Hepatocyte (in vitro differentiated cells): Measurements from ENCODE around the gene SH3PXD2A. TPM values are rescaled to one million over a fixed set of nuclear protein-coding genes. Genes with fewer than 3 reads are reported as not detected.

ENCODE experiments used
- DNase-seq: peaks from one replicate; pipeline ENCODE4 v3.0.0-alpha.2; 2016; ENCODE audit warnings: low spot score
- H2AFZ ChIP-seq: fragments of 200-600 bp; sonication (generic); 2 replicates; pipeline ENCODE4 v1.6.0; 2016; ENCODE audit warnings: antibody characterized with exemption, mild to moderate bottlenecking
- H3K27ac ChIP-seq: fragments of 200-600 bp; sonication (generic); 2 replicates; pipeline ENCODE4 v1.5.1; 2016; ENCODE audit warnings: mild to moderate bottlenecking
- H3K27me3 ChIP-seq: fragments of 200-600 bp; sonication (generic); 2 replicates; pipeline ENCODE4 v1.6.1; 2016
- H3K36me3 ChIP-seq: fragments of 200-600 bp; sonication (generic); replicated peaks from 2 replicates; pipeline ENCODE4 v1.5.1; 2016; ENCODE audit warnings: low read depth; ENCODE audit not compliant: insufficient read depth
- H3K4me1 ChIP-seq: fragments of 200-600 bp; sonication (generic); 2 replicates; pipeline ENCODE4 v1.5.1; 2016; ENCODE audit warnings: mild to moderate bottlenecking, moderate library complexity; ENCODE audit not compliant: insufficient read depth
- H3K4me2 ChIP-seq: fragments of 200-600 bp; sonication (generic); 2 replicates; pipeline ENCODE4 v1.6.0; 2016
- H3K4me3 ChIP-seq: fragments of 200-600 bp; sonication (generic); 2 replicates; pipeline ENCODE4 v1.5.1; 2016; ENCODE audit warnings: mild to moderate bottlenecking
- H3K79me2 ChIP-seq: fragments of 200-600 bp; sonication (generic); 2 replicates; pipeline ENCODE4 v1.6.0; 2017; ENCODE audit warnings: mild to moderate bottlenecking
- H3K9me2 ChIP-seq: fragments of 200-600 bp; sonication (generic); replicated peaks from 2 replicates; pipeline ENCODE4 v1.6.0; 2017; ENCODE audit warnings: mild to moderate bottlenecking; ENCODE audit not compliant: insufficient read depth
- H3K9me3 ChIP-seq: fragments of 200-600 bp; sonication (generic); 2 replicates; pipeline ENCODE4 v1.5.1; 2016; ENCODE audit warnings: low read depth, mild to moderate bottlenecking
- H4K20me1 ChIP-seq: fragments of 200-600 bp; sonication (generic); 2 replicates; pipeline ENCODE4 v1.6.0; 2016; ENCODE audit warnings: mild to moderate bottlenecking; ENCODE audit not compliant: insufficient read depth, poor library complexity, severe bottlenecking
- EZH2 ChIP-seq: fragments of 200-600 bp; sonication (generic); IDR thresholded peaks from 2 replicates; pipeline ENCODE4 v1.6.1; 2016; ENCODE audit warnings: antibody characterized with exemption, mild to moderate bottlenecking, borderline replicate concordance
- EZH2phosphoT487 ChIP-seq: fragments of 200-600 bp; sonication (generic); IDR thresholded peaks from one replicate; pipeline ENCODE4 v1.6.1; 2018; ENCODE audit warnings: antibody characterized with exemption, mild to moderate bottlenecking, low read depth, moderate library complexity; ENCODE audit not compliant: unreplicated experiment, severe bottlenecking
- WGBS: methylation state at CpG from one replicate; pipeline ENCODE4 v1.1.6; 2016; ENCODE audit warnings: low lambda C conversion rate; ENCODE audit errors: missing lambda C conversion rate; 5-methylcytosine and 5-hydroxymethylcytosine counted together
- polyA plus RNA-seq: library from polyadenylated mRNA; unstranded; fragments of >200 nt; fragmentation: Nextera tagmentation; extraction: Ambion mirVana; gene quantifications from 2 replicates; pipeline ENCODE4 v1.2.1, GENCODE V29; 2016
- total RNA-seq: library from RNA; depleted of rRNA; stranded (reverse); fragments of >200 nt; gene quantifications from 2 replicates; pipeline ENCODE4 v1.2.3, GENCODE V29; 2014
- TF ChIP-seq, protein P1 (sequence below): fragments of 200-600 bp; sonication (generic); IDR thresholded peaks from 2 replicates; pipeline ENCODE4 v1.5.1; 2016; ENCODE audit warnings: antibody characterized with exemption, mild to moderate bottlenecking; ENCODE audit not compliant: poor library complexity

SH3PXD2A gene
- total and polyA plus RNA-seq, 2 experiments from 2014 or later, result 8.4 to 13.6 TPM

DNA sequence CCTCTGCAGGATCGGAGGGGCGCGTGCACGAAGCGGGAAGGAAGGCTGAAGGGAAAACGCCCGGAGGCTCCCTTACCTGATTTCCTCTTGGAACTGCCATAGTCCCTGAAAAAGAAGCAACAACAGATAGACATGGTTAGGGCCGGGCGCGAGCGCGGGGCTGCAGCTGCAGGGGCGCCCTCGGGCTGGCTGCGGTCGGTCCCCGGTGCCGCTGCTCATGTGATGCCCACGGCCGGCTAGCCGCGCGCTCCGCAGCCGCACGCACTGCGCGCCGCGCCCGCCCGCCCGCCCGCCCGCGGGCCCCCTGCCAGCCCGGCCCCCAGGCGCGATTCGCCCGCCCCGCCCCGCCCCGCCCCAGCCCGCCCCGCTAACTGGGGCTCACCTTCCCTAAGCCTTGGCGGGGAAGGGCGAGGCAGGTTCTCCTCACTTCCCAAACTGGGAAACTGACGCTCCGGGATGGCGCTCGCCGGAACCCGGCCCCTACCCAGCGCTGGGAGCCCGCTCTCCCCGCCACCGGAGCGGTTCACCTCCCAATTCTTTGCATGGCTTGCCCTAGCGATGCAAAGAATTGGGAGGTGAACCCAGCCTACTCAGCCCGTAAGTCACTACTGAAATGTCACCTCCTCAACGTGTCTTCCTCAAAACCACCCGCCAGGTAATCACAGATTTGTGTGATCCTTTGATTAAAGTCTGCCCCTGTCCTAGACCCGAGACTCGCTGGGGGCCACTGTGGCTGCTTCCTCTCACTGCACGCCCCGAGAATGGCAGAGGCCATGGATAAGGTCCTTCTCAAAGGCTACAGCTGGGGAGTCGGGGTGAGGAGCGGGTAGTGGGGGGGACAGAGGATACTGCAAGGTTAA, 162.2 kb downstream of the SH3PXD2A start:
- H3K27ac ChIP-seq, result no peak overlapping the region
- no peak overlapping the region for H3K4me3 ChIP-seq
- no peak overlapping the region for H2AFZ ChIP-seq
- H3K79me2 ChIP-seq, result no peaks in the 10 kb centered on the region
- H3K9me2 ChIP-seq, result no peaks in the 10 kb centered on the region
- H3K4me1 ChIP-seq, result peaks cover 31% of the 10 kb centered on the region
- TF ChIP-seq EZH2phosphoT487 (no peak), EZH2 (no peak)
- TF ChIP-seq, protein P1, sequence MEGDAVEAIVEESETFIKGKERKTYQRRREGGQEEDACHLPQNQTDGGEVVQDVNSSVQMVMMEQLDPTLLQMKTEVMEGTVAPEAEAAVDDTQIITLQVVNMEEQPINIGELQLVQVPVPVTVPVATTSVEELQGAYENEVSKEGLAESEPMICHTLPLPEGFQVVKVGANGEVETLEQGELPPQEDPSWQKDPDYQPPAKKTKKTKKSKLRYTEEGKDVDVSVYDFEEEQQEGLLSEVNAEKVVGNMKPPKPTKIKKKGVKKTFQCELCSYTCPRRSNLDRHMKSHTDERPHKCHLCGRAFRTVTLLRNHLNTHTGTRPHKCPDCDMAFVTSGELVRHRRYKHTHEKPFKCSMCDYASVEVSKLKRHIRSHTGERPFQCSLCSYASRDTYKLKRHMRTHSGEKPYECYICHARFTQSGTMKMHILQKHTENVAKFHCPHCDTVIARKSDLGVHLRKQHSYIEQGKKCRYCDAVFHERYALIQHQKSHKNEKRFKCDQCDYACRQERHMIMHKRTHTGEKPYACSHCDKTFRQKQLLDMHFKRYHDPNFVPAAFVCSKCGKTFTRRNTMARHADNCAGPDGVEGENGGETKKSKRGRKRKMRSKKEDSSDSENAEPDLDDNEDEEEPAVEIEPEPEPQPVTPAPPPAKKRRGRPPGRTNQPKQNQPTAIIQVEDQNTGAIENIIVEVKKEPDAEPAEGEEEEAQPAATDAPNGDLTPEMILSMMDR, result no peak
- peaks cover 9% of the 10 kb centered on the region for H3K27me3 ChIP-seq
- 7% methylated on average over 51 of the region's 69 CpGs for WGBS
- peak overlapping the region; percentile 95 for H3K4me2 ChIP-seq
- no peaks in the 10 kb centered on the region for H3K9me3 ChIP-seq
- DNase-seq, result peak; percentile 68
- H3K36me3 ChIP-seq, result no peaks in the 10 kb centered on the region
- no peaks in the 10 kb centered on the region for H4K20me1 ChIP-seq

DNA sequence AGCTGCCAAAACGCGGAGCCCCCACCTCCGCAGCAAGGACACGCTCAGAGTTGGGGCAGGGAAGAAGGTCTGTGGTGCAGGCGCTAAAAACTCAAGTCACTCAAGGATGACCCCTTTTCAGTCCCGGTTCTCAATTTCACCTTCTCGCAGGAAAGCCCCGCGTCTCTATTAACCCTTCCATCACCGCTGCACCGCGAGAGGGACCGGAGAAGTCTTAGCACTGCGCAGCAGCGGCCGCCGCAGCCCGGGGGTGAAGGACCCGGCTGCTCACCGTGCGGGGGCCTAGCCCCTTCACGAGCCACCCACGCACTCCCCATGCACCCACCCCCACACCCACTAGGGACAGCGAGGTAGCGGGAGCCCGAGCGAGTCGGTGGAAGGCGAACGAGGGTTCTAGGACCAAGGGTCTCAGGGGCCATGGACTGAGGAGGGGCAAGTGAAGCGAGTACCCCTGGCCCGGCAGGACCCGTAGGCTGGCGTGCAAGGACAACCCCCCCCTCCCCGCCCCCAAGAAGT, 162.9 kb downstream of the SH3PXD2A start:
- Histone ChIP-seq H3K4me2 (peak overlapping the region; percentile 95), H2AFZ (no peak overlapping the region), H3K79me2 (no peaks in the 10 kb centered on the region), H3K9me2 (no peaks in the 10 kb centered on the region), H3K4me1 (peaks cover 33% of the 10 kb centered on the region), H3K4me3 (no peak overlapping the region), H3K9me3 (no peaks in the 10 kb centered on the region), H3K36me3 (no peaks in the 10 kb centered on the region), H4K20me1 (no peaks in the 10 kb centered on the region), H3K27ac (no peak overlapping the region), H3K27me3 (peaks cover 9% of the 10 kb centered on the region)
- 24% methylated on average over 13 of the region's 35 CpGs for WGBS
- TF ChIP-seq EZH2phosphoT487 (no peak), EZH2 (no peak)
- TF ChIP-seq, protein P1, result no peak
- no peak for DNase-seq

DNA sequence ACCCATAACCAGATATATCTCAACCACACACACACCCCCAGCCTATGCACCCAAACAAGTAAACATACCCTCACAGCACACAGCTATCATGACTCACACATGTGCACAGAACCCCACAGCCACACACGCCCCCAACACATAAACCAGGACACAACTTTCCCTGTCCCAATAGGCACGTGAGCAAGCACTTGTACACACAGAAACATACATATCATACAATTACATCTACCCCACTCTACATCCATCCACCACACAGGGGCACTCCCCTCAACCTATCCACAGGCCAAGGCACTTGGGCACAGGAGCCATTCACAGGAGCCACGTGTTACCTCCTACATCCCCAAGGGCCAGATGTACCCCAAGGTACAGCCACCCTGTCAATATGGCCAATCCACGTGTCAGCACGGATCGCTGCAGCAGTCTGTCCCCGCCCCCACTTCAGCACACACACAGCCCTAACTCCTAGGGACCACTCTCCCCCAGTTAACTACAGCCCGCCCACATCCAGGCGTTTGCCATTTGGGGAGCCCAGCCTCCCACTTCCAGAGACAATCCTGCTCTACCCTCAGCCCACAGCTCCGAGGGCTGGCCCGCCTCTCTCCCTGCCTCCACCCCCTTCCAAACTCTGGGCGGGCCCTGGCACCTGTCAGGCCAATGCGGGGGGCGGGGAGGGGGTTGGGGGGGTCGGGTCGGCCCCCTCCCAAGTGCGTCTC, 163.5 kb downstream of the SH3PXD2A start:
- H3K4me2 ChIP-seq, result peak overlapping the region; percentile 95

More for the DNA sequence above, 163.5 kb downstream of the SH3PXD2A start:
- Histone ChIP-seq H3K27ac (no peak overlapping the region), H3K27me3 (peaks cover 9% of the 10 kb centered on the region), H3K9me2 (no peaks in the 10 kb centered on the region), H3K4me3 (no peak overlapping the region), H3K4me1 (peaks cover 34% of the 10 kb centered on the region), H3K9me3 (no peaks in the 10 kb centered on the region), H2AFZ (no peak overlapping the region), H4K20me1 (no peaks in the 10 kb centered on the region), H3K79me2 (no peaks in the 10 kb centered on the region), H3K36me3 (no peaks in the 10 kb centered on the region)
- DNase-seq, result no peak
- TF ChIP-seq, protein P1, result no peak
- TF ChIP-seq EZH2 (no peak), EZH2phosphoT487 (no peak)
- 61% methylated on average over 11 of the region's 17 CpGs for WGBS
